Parathyroid adenoma (tissue), 2 donors: ENCODE data around the gene FBLN2.

Experiments used
- H2AFZ ChIP-seq: fragments of 300-600 bp; sonication (generic); one replicate; pipeline ENCODE4 v1.7.0; 2017; ENCODE audit warnings: antibody characterized with exemption, mild to moderate bottlenecking
- H3K27ac ChIP-seq: fragments of 300-600 bp; sonication (generic); one replicate; pipeline ENCODE4 v1.7.0; 2017
- H3K27me3 ChIP-seq: fragments of 300-600 bp; sonication (generic); one replicate; pipeline ENCODE4 v1.7.0; 2017; ENCODE audit warnings: low read length; ENCODE audit not compliant: control insufficient read depth, insufficient read depth
- H3K36me3 ChIP-seq: fragments of 300-600 bp; sonication (generic); one replicate; pipeline ENCODE4 v1.7.0; 2017; ENCODE audit warnings: low read length; ENCODE audit not compliant: control insufficient read depth, insufficient read depth
- H3K4me1 ChIP-seq: fragments of 300-600 bp; sonication (generic); one replicate; pipeline ENCODE4 v1.7.0; 2017; ENCODE audit warnings: control low read depth
- H3K4me2 ChIP-seq: fragments of 300-600 bp; sonication (generic); one replicate; pipeline ENCODE4 v1.7.0; 2017; ENCODE audit warnings: low read length
- H3K4me3 ChIP-seq: fragments of 300-600 bp; sonication (generic); one replicate; pipeline ENCODE4 v1.7.0; 2017; ENCODE audit warnings: low read depth, low read length
- H3K79me2 ChIP-seq: fragments of 300-600 bp; sonication (generic); one replicate; pipeline ENCODE4 v1.7.0; 2017; ENCODE audit warnings: control low read depth
- H3K9ac ChIP-seq: fragments of 300-600 bp; sonication (generic); one replicate; pipeline ENCODE4 v1.7.0; 2017; ENCODE audit warnings: mild to moderate bottlenecking
- H3K9me3 ChIP-seq: fragments of 300-600 bp; sonication (generic); one replicate; pipeline ENCODE4 v1.7.0; 2017; ENCODE audit warnings: low read length; ENCODE audit not compliant: control insufficient read depth
- CTCF ChIP-seq: fragments of 300-600 bp; sonication (generic); IDR thresholded peaks from one replicate; pipeline ENCODE4 v1.7.0; 2017; ENCODE audit warnings: antibody characterized with exemption, mild to moderate bottlenecking
- donor health status: primary hyperparathyroidism.

FBLN2 gene

GRCh38 chr3:13525827-13526625 lies 22.9 kb upstream of the FBLN2 start:
- H3K9me3 ChIP-seq, result no peaks in the 10 kb centered on the region
- H3K27ac ChIP-seq, result no peak overlapping the region
- no peaks in the 10 kb centered on the region for H3K79me2 ChIP-seq
- no peaks in the 10 kb centered on the region for H3K27me3 ChIP-seq
- no peaks in the 10 kb centered on the region for H3K4me1 ChIP-seq
- H3K4me2 ChIP-seq, result no peak overlapping the region
- no peak for TF ChIP-seq CTCF
- H2AFZ ChIP-seq, result no peak overlapping the region
- no peak overlapping the region for H3K9ac ChIP-seq
- H3K4me3 ChIP-seq, result no peak overlapping the region
- H3K36me3 ChIP-seq, result no peaks in the 10 kb centered on the region

- Histone ChIP-seq H3K27me3 (no peaks in the 10 kb centered on the region), H3K27ac (no peak overlapping the region), H3K79me2 (no peaks in the 10 kb centered on the region), H3K9me3 (no peaks in the 10 kb centered on the region), H3K4me1 (no peaks in the 10 kb centered on the region), H3K4me3 (no peak overlapping the region), H3K36me3 (no peaks in the 10 kb centered on the region), H3K9ac (no peak overlapping the region), H3K4me2 (no peak overlapping the region), H2AFZ (no peak overlapping the region)
- TF ChIP-seq CTCF, result no peak
Measured at GRCh38 chr3:13526626-13526949, 22.3 kb upstream of the FBLN2 start.

- no peak overlapping the region for H3K27ac ChIP-seq
- no peaks in the 10 kb centered on the region for H3K36me3 ChIP-seq
- no peak overlapping the region for H3K4me2 ChIP-seq
- H2AFZ ChIP-seq, result no peak overlapping the region
- TF ChIP-seq CTCF, result no peak
- H3K9ac ChIP-seq, result no peak overlapping the region
- H3K4me3 ChIP-seq, result no peak overlapping the region
- no peaks in the 10 kb centered on the region for H3K27me3 ChIP-seq
- no peaks in the 10 kb centered on the region for H3K79me2 ChIP-seq
- H3K9me3 ChIP-seq, result no peaks in the 10 kb centered on the region
- no peaks in the 10 kb centered on the region for H3K4me1 ChIP-seq
Measured at GRCh38 chr3:13528217-13528867, 20.6 kb upstream of the FBLN2 start.

GRCh38 chr3:13529196-13530112 lies 19.5 kb upstream of the FBLN2 start:
- no peak overlapping the region for H3K4me2 ChIP-seq
- no peak overlapping the region for H3K27ac ChIP-seq
- H3K36me3 ChIP-seq, result no peaks in the 10 kb centered on the region

More at GRCh38 chr3:13529196-13530112, 19.5 kb upstream of the FBLN2 start:
- no peaks in the 10 kb centered on the region for H3K27me3 ChIP-seq
- no peaks in the 10 kb centered on the region for H3K4me1 ChIP-seq
- no peak for TF ChIP-seq CTCF
- no peak overlapping the region for H3K9ac ChIP-seq
- H3K9me3 ChIP-seq, result no peaks in the 10 kb centered on the region
- H2AFZ ChIP-seq, result no peak overlapping the region
- no peak overlapping the region for H3K4me3 ChIP-seq
- no peaks in the 10 kb centered on the region for H3K79me2 ChIP-seq
